GM12874 (cell line): ENCODE measurements around the gene ATP5MC3.
A peak's percentile ranks its signal among the peaks of the same experiment; 100 is the strongest.

Experiments used
- TF ChIP-seq, protein P1 (sequence below): IDR thresholded peaks from 2 replicates; pipeline ENCODE4 v1.5.1; 2011; ENCODE audit warnings: low read depth, mild to moderate bottlenecking, control low read depth, low read length, moderate library complexity; ENCODE audit not compliant: insufficient read depth

ATP5MC3 gene

DNA sequence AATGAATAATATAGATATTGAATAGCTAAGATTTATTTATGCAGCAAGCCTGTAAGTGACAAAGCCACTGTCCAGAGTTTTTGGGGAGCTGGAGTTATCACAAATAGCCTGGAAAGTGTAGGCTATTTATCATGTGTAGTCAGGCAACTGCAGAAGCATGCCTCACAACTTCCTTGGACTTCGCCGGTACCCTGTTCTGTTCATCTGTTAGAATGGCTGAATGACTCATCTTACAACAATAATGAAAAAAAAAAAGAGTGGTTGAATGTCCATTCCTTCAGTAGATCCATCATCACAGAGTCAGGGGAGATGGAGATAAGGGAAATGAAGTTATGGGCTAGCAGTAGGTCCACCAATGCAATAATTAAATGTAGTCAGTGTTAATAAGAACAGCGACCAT lies 24.0 kb upstream of the ATP5MC3 start:
- TF ChIP-seq, protein P1, sequence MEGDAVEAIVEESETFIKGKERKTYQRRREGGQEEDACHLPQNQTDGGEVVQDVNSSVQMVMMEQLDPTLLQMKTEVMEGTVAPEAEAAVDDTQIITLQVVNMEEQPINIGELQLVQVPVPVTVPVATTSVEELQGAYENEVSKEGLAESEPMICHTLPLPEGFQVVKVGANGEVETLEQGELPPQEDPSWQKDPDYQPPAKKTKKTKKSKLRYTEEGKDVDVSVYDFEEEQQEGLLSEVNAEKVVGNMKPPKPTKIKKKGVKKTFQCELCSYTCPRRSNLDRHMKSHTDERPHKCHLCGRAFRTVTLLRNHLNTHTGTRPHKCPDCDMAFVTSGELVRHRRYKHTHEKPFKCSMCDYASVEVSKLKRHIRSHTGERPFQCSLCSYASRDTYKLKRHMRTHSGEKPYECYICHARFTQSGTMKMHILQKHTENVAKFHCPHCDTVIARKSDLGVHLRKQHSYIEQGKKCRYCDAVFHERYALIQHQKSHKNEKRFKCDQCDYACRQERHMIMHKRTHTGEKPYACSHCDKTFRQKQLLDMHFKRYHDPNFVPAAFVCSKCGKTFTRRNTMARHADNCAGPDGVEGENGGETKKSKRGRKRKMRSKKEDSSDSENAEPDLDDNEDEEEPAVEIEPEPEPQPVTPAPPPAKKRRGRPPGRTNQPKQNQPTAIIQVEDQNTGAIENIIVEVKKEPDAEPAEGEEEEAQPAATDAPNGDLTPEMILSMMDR: no peak

DNA sequence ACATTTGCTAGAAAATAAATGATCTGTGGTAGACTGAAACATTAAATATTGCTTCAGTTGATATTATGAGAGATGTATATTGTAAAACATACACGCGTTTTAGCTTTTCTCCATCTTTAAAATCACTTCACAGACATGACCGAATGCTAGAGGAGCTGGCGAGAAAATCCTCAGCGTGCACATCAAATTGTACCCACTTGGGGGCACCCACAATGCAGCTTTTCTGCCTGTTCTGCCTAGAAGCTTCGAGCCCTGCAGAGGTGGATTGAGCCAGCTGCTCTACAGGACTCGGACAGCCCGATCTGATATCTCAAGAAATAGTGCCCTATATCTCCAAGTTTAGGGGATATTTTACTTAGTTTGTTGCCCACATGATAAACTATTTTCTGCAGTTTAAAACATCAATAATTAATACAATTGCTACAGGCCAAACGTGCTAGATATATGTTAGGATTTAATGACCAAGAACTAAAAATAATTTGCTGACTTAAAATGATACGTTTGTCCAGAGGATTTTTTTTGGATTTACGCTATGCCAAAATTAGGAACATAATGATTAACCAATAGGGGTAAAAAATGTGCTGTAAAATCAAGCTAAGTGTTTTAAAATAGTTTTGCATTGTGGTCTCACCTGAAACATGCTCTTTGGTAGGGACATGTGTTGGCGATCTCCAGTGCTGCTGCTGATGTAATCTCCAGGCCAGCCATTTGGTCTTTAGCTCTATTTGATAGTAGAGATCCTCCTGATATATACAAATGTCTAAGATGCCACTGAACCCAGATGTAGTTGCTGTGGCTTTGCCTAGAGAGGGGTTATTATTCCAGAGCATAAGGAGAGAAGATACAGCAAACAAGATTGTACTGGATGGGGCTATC lies 22.3 kb upstream of the ATP5MC3 start:
- TF ChIP-seq, protein P1: peak; percentile 59

DNA sequence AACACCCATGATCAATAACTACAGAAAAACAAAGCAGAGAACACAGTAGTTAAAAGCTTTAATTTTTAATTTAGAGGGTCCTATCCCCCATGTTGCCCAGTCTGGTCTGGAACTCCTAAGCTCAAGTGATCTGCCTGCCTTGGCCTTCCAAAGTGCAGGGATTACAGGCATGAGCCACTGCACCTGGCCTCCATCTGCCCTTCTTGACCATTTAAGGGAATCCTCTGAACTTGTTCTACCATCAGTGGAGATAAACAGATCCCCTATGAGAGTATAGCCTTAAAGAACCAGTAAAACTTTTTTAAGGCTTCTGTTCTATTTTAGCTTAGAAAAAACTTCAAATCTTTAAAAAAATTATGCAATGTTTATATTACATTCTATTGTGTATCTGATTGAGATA lies 13.5 kb upstream of the ATP5MC3 start:
- TF ChIP-seq, protein P1: no peak

DNA sequence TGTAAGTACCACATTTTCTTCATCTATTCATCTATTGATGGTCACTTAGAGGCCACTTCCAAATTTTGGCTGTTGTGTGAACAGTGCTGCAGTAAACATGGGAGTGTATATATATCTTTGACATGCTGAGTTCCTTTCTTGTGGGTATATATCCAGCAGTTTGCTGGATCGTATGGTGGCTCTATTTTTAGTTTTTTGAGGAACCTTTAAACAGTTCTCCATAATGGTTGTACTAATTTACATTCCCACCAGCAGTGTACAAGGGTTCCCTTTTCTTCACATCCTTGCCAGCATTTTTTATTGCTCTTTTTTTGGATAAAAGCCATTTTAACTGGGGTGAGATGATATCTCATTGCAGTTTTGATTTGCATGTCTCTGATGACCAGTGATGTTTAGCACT lies 7.3 kb upstream of the ATP5MC3 start:
- TF ChIP-seq, protein P1: no peak

DNA sequence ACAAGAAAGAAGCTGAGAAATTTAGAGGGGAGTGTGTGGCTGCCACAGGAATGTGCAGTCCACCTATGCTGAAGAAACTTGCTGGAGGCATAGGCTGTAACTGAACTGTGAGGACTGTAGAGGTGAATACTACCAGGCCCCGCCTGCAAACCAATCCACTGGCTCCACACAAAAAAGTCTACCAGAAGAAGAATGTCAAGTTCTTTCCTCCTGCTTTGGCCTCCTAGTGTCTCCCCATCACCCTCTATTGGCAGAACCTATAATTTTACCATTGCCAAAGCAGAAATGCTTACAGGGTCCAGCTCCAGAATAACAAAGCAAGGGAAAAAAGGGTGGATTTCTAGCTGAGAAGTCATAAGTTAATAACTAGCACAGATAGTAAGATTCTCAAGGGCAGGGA lies 5.9 kb upstream of the ATP5MC3 start:
- TF ChIP-seq, protein P1: peak; percentile 47

DNA sequence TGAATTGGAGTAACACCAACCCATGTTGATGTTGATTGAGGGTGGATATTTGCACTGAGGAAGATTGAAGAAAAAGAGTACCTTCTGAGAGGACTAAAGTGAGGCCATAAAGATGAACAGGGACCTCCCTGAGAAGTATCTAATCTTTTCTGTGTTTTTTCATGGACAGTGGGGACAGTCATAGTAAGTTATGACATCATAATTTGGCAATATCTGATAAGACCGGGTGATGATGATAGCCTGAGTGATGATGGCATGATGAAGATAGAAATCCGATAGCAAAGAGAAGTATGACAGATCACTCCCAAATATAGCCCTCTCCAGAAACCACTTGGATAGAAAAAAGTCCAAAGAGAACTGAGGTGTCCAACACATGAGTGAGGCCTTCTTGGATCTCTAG lies 2.2 kb upstream of the ATP5MC3 start:
- TF ChIP-seq, protein P1: no peak

DNA sequence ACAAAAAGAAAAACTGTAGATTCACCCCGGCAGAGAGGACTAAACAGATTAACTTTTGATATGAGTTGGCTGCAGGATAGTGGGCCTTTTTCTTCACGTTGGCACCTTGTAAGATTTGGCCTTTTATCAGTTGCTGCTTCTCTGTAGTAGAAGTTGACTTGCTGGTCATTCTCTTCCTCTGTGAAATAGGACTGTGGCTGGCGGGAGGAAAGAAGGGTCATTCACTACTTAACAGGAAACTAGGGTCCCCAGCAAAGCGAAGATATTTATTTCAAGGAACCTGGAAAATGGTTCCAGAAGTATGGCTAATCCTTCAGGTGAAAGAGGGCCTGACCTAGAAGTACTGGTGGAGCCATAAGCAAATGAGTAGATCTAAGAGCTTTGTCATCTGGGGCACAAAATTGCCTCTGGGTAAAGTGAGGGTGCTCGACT lies 383 bp upstream of the ATP5MC3 start:
- TF ChIP-seq, protein P1: no peak
